Measurements from ENCODE around the gene ELMO1.

Gene ELMO1

GRCh38 chr7:36965625-36966024, 483.0 kb downstream of the ELMO1 start:
- no peak for DNase-seq

- no peak for DNase-seq
Measured at GRCh38 chr7:36964297-36964696, 484.4 kb downstream of the ELMO1 start.

- no peak for DNase-seq
Measured at GRCh38 chr7:36962367-36962766, 486.3 kb downstream of the ELMO1 start.

- DNase-seq: no peak
Measured at GRCh38 chr7:36961693-36962092, 487.0 kb downstream of the ELMO1 start.

- DNase-seq: no peak
Measured at GRCh38 chr7:36961097-36961496, 487.6 kb downstream of the ELMO1 start.

GRCh38 chr7:36960105-36960504, 488.6 kb downstream of the ELMO1 start:
- DNase-seq: no peak

GRCh38 chr7:36958111-36958733, 490.4 kb downstream of the ELMO1 start:
- DNase-seq: no peak

GRCh38 chr7:36957620-36958019, 491.0 kb downstream of the ELMO1 start:
- no peak for DNase-seq

GRCh38 chr7:36956814-36957213, 491.9 kb downstream of the ELMO1 start:
- no peak for DNase-seq

- no peak for DNase-seq
Measured at GRCh38 chr7:36955456-36956129, 493.1 kb downstream of the ELMO1 start.

- no peak for DNase-seq
Measured at GRCh38 chr7:36951257-36951697, 497.4 kb downstream of the ELMO1 start.

- DNase-seq: no peak
Measured at GRCh38 chr7:36949711-36950600, 498.7 kb downstream of the ELMO1 start.

GRCh38 chr7:36946401-36946739, 502.3 kb downstream of the ELMO1 start:
- DNase-seq: no peak

- DNase-seq: no peak
Measured at GRCh38 chr7:36945612-36946400, 502.9 kb downstream of the ELMO1 start.

GRCh38 chr7:36944838-36945237, 503.8 kb downstream of the ELMO1 start:
- DNase-seq: no peak

- DNase-seq: no peak
Measured at GRCh38 chr7:36943591-36944435, 504.9 kb downstream of the ELMO1 start.

GRCh38 chr7:36942955-36943354, 505.7 kb downstream of the ELMO1 start:
- DNase-seq: no peak

GRCh38 chr7:36942541-36942940, 506.1 kb downstream of the ELMO1 start:
- DNase-seq: no peak

- DNase-seq: no peak
Measured at GRCh38 chr7:36942025-36942424, 506.6 kb downstream of the ELMO1 start.

GRCh38 chr7:36941359-36941758, 507.3 kb downstream of the ELMO1 start:
- no peak for DNase-seq

GRCh38 chr7:36939816-36940215, 508.8 kb downstream of the ELMO1 start:
- DNase-seq: no peak

Measured in effector CD4-positive, alpha-beta T cell (primary cell).